Spleen (tissue), 7 donors: ENCODE data around the gene KRTDAP.

ENCODE experiments used
- CTCF ChIP-seq, 11 experiments: fragments of 200-600 bp in 7 of 11; fragments of 450-650 bp in 4 of 11; sonication (generic) in 4 of 11; IDR thresholded peaks in 8 of 11; conservative IDR thresholded peaks in 3 of 11; 1 replicate in 7 of 11; 2 replicates in 4 of 11; pipeline versions ENCODE4 v1.4.0 to v1.8.0; 2016 to 2021; ENCODE audit warnings: antibody characterized with exemption in 11 of 11, inconsistent platforms in 4 of 11, mild to moderate bottlenecking in 1 of 11
- POLR2A ChIP-seq, 3 donors: fragments of 450-650 bp; IDR thresholded peaks; one replicate each; pipeline ENCODE4 v1.5.1; 2017; ENCODE audit warnings: antibody characterized with exemption in 3 of 3, mild to moderate bottlenecking in 1 of 3
- donor health status: DM: no; HTN: no; CAD: no; lungs with moderate emphysema.
- donor health status: DM: no; HTN: no; CAD: no.
- donor health status: DM: no; HTN: no; CAD: no.

GRCh38 chr19:35462476-35462953, 27.7 kb downstream of the KRTDAP start:
- TF ChIP-seq CTCF (IDR thresholded peaks at IDR 0.05 in 8 of 11, conservative IDR thresholded peaks at IDR 0.05 in 3 of 11) (peak in 3 of 11 experiments; percentile 13 to 19 (median 14)), POLR2A (IDR thresholded peaks at IDR 0.05) (no peak)
